ENCODE results near the gene GRAMD1B. TPM values are rescaled to one million over a fixed set of nuclear protein-coding genes. Genes with fewer than 3 reads are reported as not detected.

Gene GRAMD1B
- total and polyA plus RNA-seq, 12 donors: 7.3 to 41.0 (median 21.0) TPM

DNA sequence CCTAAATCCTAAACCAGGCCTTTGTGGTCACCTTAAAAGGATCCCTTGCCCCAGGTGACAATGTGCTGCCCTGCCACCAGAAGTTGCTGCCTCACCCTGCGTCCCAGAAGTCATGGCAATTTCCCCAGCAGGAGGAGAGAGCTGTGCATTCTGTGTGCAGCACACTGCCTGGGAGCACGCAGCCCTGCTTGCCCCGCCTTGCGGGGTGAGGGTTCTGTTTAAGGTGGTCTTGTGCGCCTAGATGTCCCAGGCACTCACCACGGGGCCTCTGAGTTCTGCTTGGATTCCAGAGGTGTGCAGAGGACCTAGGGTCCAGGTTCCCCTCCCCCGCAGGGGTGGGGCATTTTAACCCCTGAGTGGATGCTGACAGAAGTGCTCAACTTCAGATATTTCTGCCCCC, 95.0 kb downstream of the GRAMD1B start:
- WGBS, 2 donors: 32 to 53% methylated on average over 7 of the region's 7 CpGs
- TF ChIP-seq, protein P1, sequence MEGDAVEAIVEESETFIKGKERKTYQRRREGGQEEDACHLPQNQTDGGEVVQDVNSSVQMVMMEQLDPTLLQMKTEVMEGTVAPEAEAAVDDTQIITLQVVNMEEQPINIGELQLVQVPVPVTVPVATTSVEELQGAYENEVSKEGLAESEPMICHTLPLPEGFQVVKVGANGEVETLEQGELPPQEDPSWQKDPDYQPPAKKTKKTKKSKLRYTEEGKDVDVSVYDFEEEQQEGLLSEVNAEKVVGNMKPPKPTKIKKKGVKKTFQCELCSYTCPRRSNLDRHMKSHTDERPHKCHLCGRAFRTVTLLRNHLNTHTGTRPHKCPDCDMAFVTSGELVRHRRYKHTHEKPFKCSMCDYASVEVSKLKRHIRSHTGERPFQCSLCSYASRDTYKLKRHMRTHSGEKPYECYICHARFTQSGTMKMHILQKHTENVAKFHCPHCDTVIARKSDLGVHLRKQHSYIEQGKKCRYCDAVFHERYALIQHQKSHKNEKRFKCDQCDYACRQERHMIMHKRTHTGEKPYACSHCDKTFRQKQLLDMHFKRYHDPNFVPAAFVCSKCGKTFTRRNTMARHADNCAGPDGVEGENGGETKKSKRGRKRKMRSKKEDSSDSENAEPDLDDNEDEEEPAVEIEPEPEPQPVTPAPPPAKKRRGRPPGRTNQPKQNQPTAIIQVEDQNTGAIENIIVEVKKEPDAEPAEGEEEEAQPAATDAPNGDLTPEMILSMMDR (IDR thresholded peaks at IDR 0.05): no peak

DNA sequence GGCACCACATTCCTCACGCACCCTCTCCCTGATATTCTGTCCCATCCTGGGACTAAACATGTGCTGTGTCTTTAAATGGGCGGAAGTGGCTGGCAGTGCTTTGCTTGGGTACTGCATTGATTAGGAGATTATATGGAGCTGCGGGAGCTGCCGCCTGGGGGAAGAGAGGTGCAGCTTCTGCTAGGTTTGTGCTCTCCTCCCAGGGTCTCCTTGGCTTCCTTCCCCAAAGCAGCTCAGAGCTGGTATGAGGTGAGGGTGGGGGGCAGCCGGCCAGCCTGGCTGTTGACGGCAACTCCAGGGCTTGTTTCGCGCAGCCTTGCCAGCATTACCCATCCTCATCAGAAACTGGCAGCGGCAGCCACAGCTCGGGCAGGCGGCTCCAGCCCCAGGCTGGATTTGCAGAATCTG, 95.4 kb downstream of the GRAMD1B start:
- TF ChIP-seq, protein P1 (IDR thresholded peaks at IDR 0.05): no peak
- no peak for DNase-seq
- Histone ChIP-seq H3K27ac (peak overlapping the region in 6 of 10 donors; percentile 5 to 43 (median 24)), H3K9me3 (peaks cover 0 to 8% (median 0%) of the 10 kb centered on the region in 11 donors), H3K36me3 (no peaks in the 10 kb centered on the region), H3K4me3 (peak overlapping the region in 7 of 10 donors; percentile 15 to 43 (median 40)), H3K4me1 (peaks cover 0 to 34% (median 4%) of the 10 kb centered on the region in 9 donors), H3K27me3 (peaks cover 0 to 5% (median 0%) of the 10 kb centered on the region in 7 donors)
- WGBS, 2 donors: 38 to 51% methylated on average over 11 of the region's 11 CpGs
- intact Hi-C loops (cut with DNase I): no loop called here
- ATAC-seq: peak in 7 of 8 donors; percentile 34 to 62 (median 52)

More for the DNA sequence above, 95.0 kb downstream of the GRAMD1B start:
- Histone ChIP-seq H3K4me3 (peak overlapping the region in 6 of 10 donors; percentile 21 to 43 (median 40)), H3K4me1 (peaks cover 0 to 36% (median 4%) of the 10 kb centered on the region in 9 donors), H3K27me3 (peaks cover 0 to 5% (median 0%) of the 10 kb centered on the region in 7 donors), H3K36me3 (no peaks in the 10 kb centered on the region), H3K27ac (peak overlapping the region in 6 of 10 donors; percentile 5 to 43 (median 24)), H3K9me3 (peaks cover 0 to 10% (median 0%) of the 10 kb centered on the region in 11 donors)
- intact Hi-C loops (cut with DNase I): no loop called here
- DNase-seq (no peak), ATAC-seq (peak; percentile 32 to 81 (median 46))

DNA sequence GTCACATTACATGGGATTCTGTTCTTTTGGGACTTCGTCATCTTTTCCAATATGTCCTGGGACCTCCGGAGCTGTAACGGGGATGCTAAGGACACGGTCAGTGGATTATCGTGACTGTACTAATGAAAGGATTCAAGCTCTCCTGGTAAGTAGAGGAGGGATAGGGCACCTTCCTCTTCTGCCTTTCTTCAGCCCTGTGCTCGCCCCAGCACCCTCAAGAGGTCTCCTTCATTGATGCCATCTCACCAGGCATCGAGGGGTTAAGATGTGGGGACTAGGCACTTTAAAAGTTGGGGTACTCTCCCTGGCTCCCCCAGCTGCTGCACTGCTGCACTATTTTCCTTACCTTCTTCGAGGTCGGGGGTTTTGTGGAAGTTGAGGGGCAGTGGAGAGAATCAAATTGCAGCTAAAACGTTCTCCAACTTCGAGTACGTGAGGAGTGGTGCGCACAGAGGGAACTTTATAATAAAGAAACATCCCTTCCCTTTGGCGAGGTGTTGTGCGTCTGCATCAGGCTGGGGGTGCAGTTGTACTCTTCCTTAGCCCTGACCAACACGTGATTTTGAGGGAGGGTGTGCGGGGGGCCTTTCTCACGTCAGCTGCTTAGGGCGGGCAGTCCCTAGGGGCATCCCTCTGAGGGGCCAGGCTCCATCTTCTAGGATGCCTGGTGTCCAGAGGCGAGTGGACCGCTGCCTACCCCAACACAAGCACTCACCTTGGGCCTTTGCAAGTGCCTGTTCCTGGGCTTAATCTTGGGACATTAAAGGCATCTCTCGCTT, 96.1 kb downstream of the GRAMD1B start:
- WGBS, 2 donors: 81 to 85% methylated on average over 22 of the region's 22 CpGs
- peaks cover 0 to 35% (median 4%) of the 10 kb centered on the region in 9 donors for H3K4me1 ChIP-seq
- TF ChIP-seq, protein P1 (IDR thresholded peaks at IDR 0.05): no peak
- H3K4me3 ChIP-seq: peak overlapping the region in 5 of 10 donors; percentile 21 to 41 (median 40)
- peak overlapping the region in 3 of 10 donors; percentile 5 to 42 (median 28) for H3K27ac ChIP-seq
- peaks cover 0 to 1% (median 0%) of the 10 kb centered on the region in 11 donors for H3K9me3 ChIP-seq
- DNase-seq (no peak), ATAC-seq (no peak)
- peaks cover 0 to 5% (median 0%) of the 10 kb centered on the region in 7 donors for H3K27me3 ChIP-seq
- intact Hi-C loops (cut with DNase I): no loop called here
- no peaks in the 10 kb centered on the region for H3K36me3 ChIP-seq

DNA sequence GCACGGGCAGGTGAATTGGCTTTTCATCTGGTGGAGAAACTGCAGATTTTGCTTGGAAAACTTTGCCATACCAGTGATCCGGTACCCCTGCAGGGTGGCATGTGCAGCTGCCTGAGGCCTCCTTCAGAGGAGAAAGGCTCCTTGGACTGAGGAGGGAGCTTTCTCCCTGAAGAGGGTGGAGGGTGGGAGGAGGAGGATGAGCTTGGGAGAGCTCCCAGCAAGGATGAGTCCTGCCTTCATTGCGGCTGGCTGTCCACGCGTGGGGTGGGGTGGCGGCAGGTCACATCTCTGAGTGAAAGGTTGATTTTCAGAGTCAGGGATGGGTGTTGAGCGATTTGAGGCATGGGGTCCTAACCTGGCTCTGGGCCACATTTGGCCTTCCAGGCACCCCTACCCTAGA, 96.8 kb downstream of the GRAMD1B start:
- H3K4me1 ChIP-seq: peaks cover 0 to 39% (median 6%) of the 10 kb centered on the region in 9 donors
- intact Hi-C loops (cut with DNase I): no loop called here
- no peaks in the 10 kb centered on the region for H3K36me3 ChIP-seq
- ATAC-seq: no peak
- H3K27me3 ChIP-seq: peaks cover 0 to 5% (median 0%) of the 10 kb centered on the region in 7 donors
- H3K4me3 ChIP-seq: no peak overlapping the region
- TF ChIP-seq, protein P1 (IDR thresholded peaks at IDR 0.05): no peak
- no peak for DNase-seq
- H3K27ac ChIP-seq: no peak overlapping the region
- H3K9me3 ChIP-seq: no peaks in the 10 kb centered on the region
- 88 to 94% methylated on average over 7 of the region's 7 CpGs for WGBS, 2 donors

Data from heart right ventricle (tissue), 16 donors.